22Rv1 (cell line): Measurements from ENCODE around the gene CCT8L2.
"Not testable (repeated sequence)": the region's sequence is repeated elsewhere in the genome, so short reads cannot be mapped to it uniquely, and the experiment has no call there.

ENCODE experiments used
- CTCF ChIP-seq: fragments of 450-650 bp; IDR thresholded peaks from 2 replicates; pipeline ENCODE4 v1.5.1; 2017; ENCODE audit warnings: mild to moderate bottlenecking
- ZFX ChIP-seq: fragments of 450-650 bp; IDR thresholded peaks from 2 replicates; pipeline ENCODE4 v1.6.1; 2017; ENCODE audit warnings: antibody characterized with exemption, borderline replicate concordance

- TF ChIP-seq CTCF, ZFX: not testable (repeated sequence)
Measured at GRCh38 chr22:16543310-16543709, 49.3 kb downstream of the CCT8L2 start.
